HCT116 (cell line): ENCODE data around the gene PARP9. TPM values are rescaled to one million over a fixed set of nuclear protein-coding genes. Genes with fewer than 3 reads are reported as not detected.

ENCODE experiments used
- ATAC-seq: fragments of 200-7000 bp; cut with Tn5 transposase; 2 replicates; pipeline ENCODE4 v1.9.1; 2020; ENCODE audit warnings: mild to moderate bottlenecking, moderate library complexity
- BruUV-seq: library from RNA; stranded (reverse); fragments of 400-500 nt; replicated peaks from 2 replicates; lab custom pipeline; 2021; lab: Mats Ljungman, UMichigan
- CTCF ChIA-PET: fragments of 300-600 bp; sonication (Branson Sonifier 250); formaldehyde crosslinking; loops from one replicate; lab custom pipeline; 2021; ENCODE audit warnings: antibody characterized with exemption; lab: Charles Lee
- POLR2A ChIA-PET: fragments of 300-600, 350-600 bp; sonication (Branson Sonifier 250); formaldehyde crosslinking; loops from one replicate; lab custom pipeline; 2021; ENCODE audit warnings: antibody characterized with exemption; lab: Charles Lee
- RAD21 ChIA-PET, 2 experiments: fragments of 300-600 bp; sonication (Branson Sonifier 250); formaldehyde crosslinking; loops; one replicate each; lab custom pipeline; 2023; ENCODE audit warnings: low total read pairs in 2 of 2; ENCODE audit not compliant: uncharacterized antibody in 2 of 2, unreplicated experiment in 2 of 2, low non-redundant PET in 1 of 2; lab: Charles Lee
- DNase-seq: peaks from one replicate; pipeline ENCODE4 v3.0.0-alpha.2; 2010; ENCODE audit warnings: low read depth, low spot score
- H2AFZ ChIP-seq: fragments of 200-600 bp; shearing (Covaris generic), sonication (generic); 2 replicates; pipeline ENCODE4 v1.6.1; 2017; ENCODE audit warnings: low read depth, mixed run types, mixed read lengths, antibody characterized with exemption, low read length; ENCODE audit not compliant: poor library complexity, severe bottlenecking
- H3K27ac ChIP-seq: 2 replicates; pipeline ENCODE4 v1.5.1; 2012; ENCODE audit warnings: low read depth, low read length
- H3K27me3 ChIP-seq: fragments of 200-600 bp; sonication (generic); 2 replicates; pipeline ENCODE4 v1.6.1; 2016; ENCODE audit warnings: mixed run types, low read length, mixed read lengths; ENCODE audit not compliant: insufficient read depth
- H3K36me3 ChIP-seq, 2 experiments: fragments of 200-500 bp in 1 of 2; fragments of 200-600 bp in 1 of 2; sonication (Bioruptor generic) in 1 of 2; sonication (generic) in 1 of 2; 2 replicates each; pipeline versions ENCODE4 v1.5.1 to v1.6.1; 2014 to 2016; ENCODE audit warnings: low read length in 2 of 2, inconsistent platforms in 1 of 2, mixed read lengths in 1 of 2, mixed run types in 1 of 2; ENCODE audit not compliant: insufficient read depth in 2 of 2, control insufficient read depth in 1 of 2
- H3K4me1 ChIP-seq, 2 experiments: fragments of 200-600 bp in 1 of 2; sonication (generic) in 1 of 2; 2 replicates each; pipeline versions ENCODE4 v1.5.1 to v1.6.1; 2012 to 2017; ENCODE audit warnings: low read length in 2 of 2, inconsistent platforms in 1 of 2, mild to moderate bottlenecking in 1 of 2, mixed read lengths in 1 of 2, mixed run types in 1 of 2, moderate library complexity in 1 of 2; ENCODE audit not compliant: insufficient read depth in 2 of 2, control insufficient read depth in 1 of 2
- H3K4me2 ChIP-seq: fragments of 200-600 bp; sonication (generic); 2 replicates; pipeline ENCODE4 v1.6.1; 2017; ENCODE audit warnings: mixed run types, low read length, mixed read lengths
- H3K4me3 ChIP-seq, 2 experiments: fragments of 200-600 bp in 1 of 2; sonication (generic) in 1 of 2; replicated peaks in 1 of 2; 2 replicates each; pipeline ENCODE4 v1.5.1; 2011 to 2016; ENCODE audit warnings: low read length in 2 of 2, control low read depth in 1 of 2, low read depth in 1 of 2, mild to moderate bottlenecking in 1 of 2, mixed read lengths in 1 of 2, mixed run types in 1 of 2
- H3K79me2 ChIP-seq: fragments of 200-600 bp; sonication (generic); 2 replicates; pipeline ENCODE4 v1.6.1; 2017; ENCODE audit warnings: mild to moderate bottlenecking, mixed run types, low read length, moderate library complexity, mixed read lengths; ENCODE audit not compliant: insufficient read depth
- H3K9ac ChIP-seq: fragments of 200-600 bp; sonication (generic); 2 replicates; pipeline ENCODE4 v1.6.1; 2016; ENCODE audit warnings: low read length, mixed read lengths
- H3K9me2 ChIP-seq: fragments of 200-600 bp; sonication (generic), shearing (Covaris generic); 2 replicates; pipeline ENCODE4 v1.6.1; 2017; ENCODE audit warnings: mixed run types, mild to moderate bottlenecking, moderate library complexity; ENCODE audit not compliant: insufficient read depth
- H3K9me3 ChIP-seq, 2 experiments: fragments of 200-500 bp in 1 of 2; fragments of 200-600 bp in 1 of 2; sonication (Bioruptor generic) in 1 of 2; sonication (generic) in 1 of 2; 2 replicates each; pipeline ENCODE4 v1.6.1; 2014 to 2017; ENCODE audit warnings: low read length in 2 of 2, mixed read lengths in 2 of 2, inconsistent platforms in 1 of 2, low read depth in 1 of 2, mild to moderate bottlenecking in 1 of 2, mixed run types in 1 of 2, moderate library complexity in 1 of 2; ENCODE audit not compliant: control insufficient read depth in 1 of 2, insufficient read depth in 1 of 2
- H4K20me1 ChIP-seq: fragments of 200-600 bp; sonication (generic), shearing (Covaris generic); 2 replicates; pipeline ENCODE4 v1.6.1; 2017; ENCODE audit warnings: mixed run types, mild to moderate bottlenecking, moderate library complexity; ENCODE audit not compliant: insufficient read depth
- ATF3 ChIP-seq: IDR thresholded peaks from 2 replicates; pipeline ENCODE4 v1.6.1; 2012
- CEBPB ChIP-seq: IDR thresholded peaks from 2 replicates; pipeline ENCODE4 v1.6.1; 2012; ENCODE audit warnings: low read depth
- CTCF ChIP-seq, 3 experiments: fragments of 200-600 bp in 1 of 3; sonication (generic) in 1 of 3; IDR thresholded peaks in 2 of 3; conservative IDR thresholded peaks in 1 of 3; 2 replicates each; pipeline ENCODE4 v1.5.1; 2012 to 2017; ENCODE audit warnings: low read depth in 2 of 3, low read length in 2 of 3, antibody characterized with exemption in 1 of 3, borderline replicate concordance in 1 of 3, control low read depth in 1 of 3, mild to moderate bottlenecking in 1 of 3, mixed read lengths in 1 of 3, mixed run types in 1 of 3, moderate library complexity in 1 of 3; ENCODE audit not compliant: insufficient read depth in 1 of 3
- ELF1 ChIP-seq: IDR thresholded peaks from 2 replicates; pipeline ENCODE4 v1.6.1; 2012; ENCODE audit warnings: low read depth, borderline replicate concordance
- EZH2phosphoT487 ChIP-seq: fragments of 200-600 bp; IDR thresholded peaks from 2 replicates; pipeline ENCODE4 v1.6.1; 2018; ENCODE audit warnings: antibody characterized with exemption, borderline replicate concordance
- JUND ChIP-seq: IDR thresholded peaks from 2 replicates; pipeline ENCODE4 v1.6.1; 2012
- POLR2A ChIP-seq: IDR thresholded peaks from 2 replicates; pipeline ENCODE4 v1.7.0; 2011; ENCODE audit warnings: borderline replicate concordance; ENCODE audit not compliant: insufficient read depth, insufficient read length; ENCODE audit errors: extremely low read depth
- POLR2AphosphoS5 ChIP-seq: IDR thresholded peaks from 2 replicates; pipeline ENCODE4 v1.6.1; 2011; ENCODE audit warnings: mild to moderate bottlenecking, low read depth, low read length, moderate library complexity
- RAD21 ChIP-seq: IDR thresholded peaks from 2 replicates; pipeline ENCODE4 v1.6.1; 2012; ENCODE audit warnings: low read depth, mild to moderate bottlenecking
- REST ChIP-seq: IDR thresholded peaks from 2 replicates; pipeline ENCODE4 v1.6.1; 2012; ENCODE audit warnings: low read depth
- ZBTB33 ChIP-seq: IDR thresholded peaks from 2 replicates; pipeline ENCODE4 v1.6.1; 2011; ENCODE audit warnings: mild to moderate bottlenecking, low read length, moderate library complexity; ENCODE audit not compliant: insufficient replicate concordance; ENCODE audit errors: extremely low read depth
- ZFX ChIP-seq: fragments of 450-650 bp; IDR thresholded peaks from 2 replicates; pipeline ENCODE4 v1.6.1; 2017
- ZNF274 ChIP-seq: fragments of 200-500 bp; sonication (Bioruptor generic); IDR thresholded peaks from 2 replicates; pipeline ENCODE4 v1.6.1; 2014; ENCODE audit warnings: mild to moderate bottlenecking, low read depth, low read length, inconsistent platforms
- intact Hi-C: fragments of 100-400 bp; cut with micrococcal nuclease; formaldehyde crosslinking; loops from 2 replicates; pipeline ENCODE4 v1.10.0; 2022
- total RNA-seq: library from RNA; stranded (reverse); gene quantifications from one replicate; pipeline ENCODE4 v1.2.1, GENCODE V29; 2021; ENCODE audit not compliant: unreplicated experiment

Gene PARP9
- total RNA-seq, 1 experiment from 2014 or later = 9.5 TPM

GRCh38 chr3:122553171-122553570 is 10.9 kb downstream of the PARP9 start (continued):
- TF ChIP-seq REST = no peak

- intact Hi-C loops = no loop called here
- H3K36me3 ChIP-seq = no peaks in the 10 kb centered on the region
- RAD21 ChIA-PET = no interaction called here
- CTCF ChIA-PET = interaction anchor here (0.8 to 1.4 kb wide), 2 partner anchors 11 to 13 kb away, joined by 3 read pairs; no protein-coding TSS in a partner anchor
- no peak overlapping the region for H3K27ac ChIP-seq
- ATAC-seq (no peak), DNase-seq (no peak)
- no peak overlapping the region for H2AFZ ChIP-seq
- BruUV-seq = no TSS peak
- no peaks in the 10 kb centered on the region for H4K20me1 ChIP-seq
- H3K79me2 ChIP-seq = no peaks in the 10 kb centered on the region
- H3K9ac ChIP-seq = no peak overlapping the region
- POLR2A ChIA-PET = no interaction called here
- H3K9me2 ChIP-seq = no peaks in the 10 kb centered on the region
- no peak overlapping the region for H3K4me3 ChIP-seq
- no peaks in the 10 kb centered on the region for H3K9me3 ChIP-seq
- H3K27me3 ChIP-seq = no peaks in the 10 kb centered on the region
- H3K4me1 ChIP-seq = no peaks in the 10 kb centered on the region
- H3K4me2 ChIP-seq = no peak overlapping the region
- no peak for TF ChIP-seq ZFX
- no peak for TF ChIP-seq ELF1
- no peak for TF ChIP-seq ZNF274
- TF ChIP-seq REST = no peak
- TF ChIP-seq RAD21 = no peak
- TF ChIP-seq POLR2A = no peak
- no peak for TF ChIP-seq JUND
- no peak for TF ChIP-seq CTCF (IDR thresholded peaks at IDR 0.05 in 2 of 3, conservative IDR thresholded peaks at IDR 0.05 in 1 of 3; ENCODE audit: borderline replicate concordance in 1 of 3, insufficient read depth in 1 of 3, low read depth in 2 of 3, low read length in 2 of 3)
- no peak for TF ChIP-seq EZH2phosphoT487
- TF ChIP-seq POLR2AphosphoS5 = no peak
- no peak for TF ChIP-seq ATF3
- no peak for TF ChIP-seq ZBTB33
- TF ChIP-seq CEBPB = no peak
Measured at GRCh38 chr3:122548619-122549018, 15.5 kb downstream of the PARP9 start.
